ENCODE results near the gene UNC45A.
A peak's percentile ranks its signal among the peaks of the same experiment; 100 is the strongest.

Gene UNC45A

DNA sequence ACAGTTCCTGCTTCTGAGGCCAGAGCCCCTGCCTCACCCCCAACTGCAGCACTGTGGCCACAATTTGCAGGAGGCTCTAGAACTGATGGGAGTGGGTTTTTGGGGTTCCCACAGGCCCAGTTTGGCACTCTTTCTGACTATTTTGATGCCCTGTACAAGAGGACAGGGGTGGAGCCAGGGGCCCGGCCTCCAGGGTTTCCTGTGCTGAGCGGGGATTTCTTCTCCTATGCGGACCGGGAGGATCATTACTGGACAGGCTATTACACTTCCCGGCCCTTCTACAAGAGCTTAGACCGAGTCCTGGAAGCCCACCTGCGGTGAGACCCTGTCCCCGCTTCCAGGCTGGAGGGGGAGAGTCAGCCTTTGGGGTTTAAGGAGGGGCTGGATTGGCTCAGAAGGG is 25.1 kb upstream of the UNC45A start:
- Mint-ChIP-seq H3K4me1 (peaks cover 0 to 8% of the 10 kb centered on the region in 2 donors), H3K9me3 (no peaks in the 10 kb centered on the region), H3K4me3 (no peak overlapping the region), H3K27ac (no peak overlapping the region), H3K27me3 (no peaks in the 10 kb centered on the region), H3K36me3 (peaks cover 69 to 73% of the 10 kb centered on the region in 2 donors)
- ATAC-seq (replicated peaks) (no peak), DNase-seq (no peak)

- Mint-ChIP-seq H3K4me1 (peaks cover 6 to 10% of the 10 kb centered on the region in 2 donors), H3K9me3 (no peaks in the 10 kb centered on the region), H3K4me3 (no peak overlapping the region), H3K27ac (no peak overlapping the region), H3K36me3 (peaks cover 67 to 73% of the 10 kb centered on the region in 2 donors), H3K27me3 (no peaks in the 10 kb centered on the region)
- DNase-seq (no peak), ATAC-seq (replicated peaks) (no peak)
Observed at GRCh38 chr15:90910441-90911301, 24.4 kb upstream of the UNC45A start.

GRCh38 chr15:90911302-90911623 is 23.8 kb upstream of the UNC45A start:
- Mint-ChIP-seq H3K4me3 (no peak overlapping the region), H3K27ac (no peak overlapping the region), H3K9me3 (no peaks in the 10 kb centered on the region), H3K27me3 (no peaks in the 10 kb centered on the region), H3K4me1 (peaks cover 11 to 12% of the 10 kb centered on the region in 2 donors), H3K36me3 (peaks cover 64 to 73% of the 10 kb centered on the region in 2 donors)
- DNase-seq, result no peak
- no peak for ATAC-seq (replicated peaks)

GRCh38 chr15:90911906-90912769 is 22.9 kb upstream of the UNC45A start:
- ATAC-seq (replicated peaks), result no peak
- Mint-ChIP-seq H3K9me3 (no peaks in the 10 kb centered on the region), H3K27ac (no peak overlapping the region), H3K36me3 (peaks cover 65 to 75% of the 10 kb centered on the region in 2 donors), H3K4me3 (no peak overlapping the region), H3K4me1 (peaks cover 11 to 12% of the 10 kb centered on the region in 2 donors), H3K27me3 (no peaks in the 10 kb centered on the region)
- no peak for DNase-seq

DNA sequence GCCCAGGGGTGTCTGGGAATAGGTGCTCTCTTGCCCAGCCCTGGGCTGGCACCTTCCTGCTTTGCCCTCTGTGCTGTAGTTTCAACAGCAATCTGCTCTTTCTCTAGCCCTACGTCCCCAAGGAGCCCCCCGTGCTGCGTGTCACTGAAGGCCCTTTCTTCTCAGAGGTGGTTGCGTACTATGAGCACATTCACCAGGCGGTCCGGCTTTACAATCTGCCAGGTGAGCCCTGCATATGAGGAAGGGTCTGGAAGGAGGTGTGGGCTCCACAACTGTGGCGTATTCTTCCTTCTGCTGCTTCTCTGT is 22.4 kb upstream of the UNC45A start:
- DNase-seq (no peak), ATAC-seq (replicated peaks) (no peak)
- H3K27ac Mint-ChIP-seq, result peak overlapping the region; percentile 31
- H3K9me3 Mint-ChIP-seq, result no peaks in the 10 kb centered on the region
- H3K4me3 Mint-ChIP-seq, result no peak overlapping the region
- no peaks in the 10 kb centered on the region for H3K27me3 Mint-ChIP-seq
- H3K4me1 Mint-ChIP-seq, result peaks cover 11 to 12% of the 10 kb centered on the region in 2 donors
- peaks cover 63 to 76% of the 10 kb centered on the region in 2 donors for H3K36me3 Mint-ChIP-seq

DNA sequence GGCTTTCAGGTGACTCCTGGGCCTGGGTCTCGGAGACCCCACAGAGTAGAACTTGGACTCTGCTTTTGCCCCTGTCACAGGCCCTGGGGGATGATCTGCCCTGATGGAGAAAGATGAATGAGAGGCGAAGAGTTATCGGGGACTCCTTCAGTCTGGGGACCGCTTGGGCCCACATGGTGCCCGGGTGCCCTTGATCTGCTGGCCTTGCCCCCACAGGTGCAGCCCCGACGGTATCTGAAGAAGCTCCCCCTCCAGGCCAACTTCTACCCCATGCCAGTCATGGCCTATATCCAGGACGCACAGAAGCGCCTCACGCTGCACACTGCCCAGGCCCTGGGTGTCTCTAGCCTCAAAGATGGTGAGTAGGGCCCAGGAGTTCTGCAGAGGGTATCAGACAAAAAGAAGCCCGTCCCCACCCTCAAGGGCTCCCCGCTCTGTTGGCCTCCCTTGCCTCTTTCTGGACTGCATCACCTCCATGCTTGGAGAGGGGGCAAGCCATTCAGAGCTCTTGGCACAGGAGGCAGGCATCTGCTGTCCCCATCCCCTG is 21.6 kb upstream of the UNC45A start:
- H3K36me3 Mint-ChIP-seq, result peaks cover 66 to 80% of the 10 kb centered on the region in 2 donors
- H3K4me3 Mint-ChIP-seq, result no peak overlapping the region
- H3K9me3 Mint-ChIP-seq, result no peaks in the 10 kb centered on the region
- H3K27ac Mint-ChIP-seq, result no peak overlapping the region
- DNase-seq (no peak), ATAC-seq (replicated peaks) (no peak)
- no peaks in the 10 kb centered on the region for H3K27me3 Mint-ChIP-seq
- H3K4me1 Mint-ChIP-seq, result peaks cover 11 to 12% of the 10 kb centered on the region in 2 donors

DNA sequence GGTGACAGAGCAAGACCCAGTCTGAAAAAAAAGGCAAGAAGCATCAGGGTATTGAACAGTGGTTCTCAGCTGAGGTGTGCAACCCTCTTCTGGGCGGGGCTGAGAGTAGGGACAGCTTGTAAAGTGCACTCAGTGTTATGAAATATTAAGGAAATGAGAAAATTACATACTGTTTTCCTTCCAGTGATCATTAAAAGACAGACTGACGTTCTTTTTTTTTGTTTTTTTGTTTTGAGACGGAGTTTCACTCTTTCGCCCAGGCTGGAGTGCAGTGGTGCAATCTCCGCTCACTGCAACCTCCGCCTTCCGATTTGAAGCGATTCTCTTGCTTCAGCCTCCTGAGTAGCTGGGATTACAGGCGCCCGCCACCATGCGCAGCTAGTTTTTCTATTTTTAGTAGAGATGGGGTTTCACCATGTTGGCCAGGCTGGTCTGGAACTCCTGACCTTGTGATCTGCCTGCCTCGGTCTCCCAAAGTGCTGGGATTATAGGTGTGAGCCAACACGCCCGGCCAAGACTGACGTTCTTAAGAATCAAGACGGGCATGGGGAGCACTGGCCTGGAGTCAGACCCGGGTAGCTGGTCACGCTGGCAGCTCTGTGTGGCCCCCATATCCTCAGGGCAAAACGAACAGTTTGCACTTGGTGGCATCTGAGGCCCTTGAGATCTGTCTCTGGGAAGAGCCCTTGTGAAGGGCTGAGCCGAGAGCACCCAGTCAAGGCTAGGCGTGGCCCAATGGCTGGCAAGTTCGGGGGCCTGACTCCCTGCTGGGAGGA is 20.6 kb upstream of the UNC45A start:
- Mint-ChIP-seq H3K27ac (no peak overlapping the region), H3K27me3 (no peaks in the 10 kb centered on the region), H3K4me3 (no peak overlapping the region), H3K4me1 (peaks cover 11 to 12% of the 10 kb centered on the region in 2 donors), H3K9me3 (no peaks in the 10 kb centered on the region), H3K36me3 (peaks cover 66 to 81% of the 10 kb centered on the region in 2 donors)
- ATAC-seq (replicated peaks) (no peak), DNase-seq (no peak)

DNA sequence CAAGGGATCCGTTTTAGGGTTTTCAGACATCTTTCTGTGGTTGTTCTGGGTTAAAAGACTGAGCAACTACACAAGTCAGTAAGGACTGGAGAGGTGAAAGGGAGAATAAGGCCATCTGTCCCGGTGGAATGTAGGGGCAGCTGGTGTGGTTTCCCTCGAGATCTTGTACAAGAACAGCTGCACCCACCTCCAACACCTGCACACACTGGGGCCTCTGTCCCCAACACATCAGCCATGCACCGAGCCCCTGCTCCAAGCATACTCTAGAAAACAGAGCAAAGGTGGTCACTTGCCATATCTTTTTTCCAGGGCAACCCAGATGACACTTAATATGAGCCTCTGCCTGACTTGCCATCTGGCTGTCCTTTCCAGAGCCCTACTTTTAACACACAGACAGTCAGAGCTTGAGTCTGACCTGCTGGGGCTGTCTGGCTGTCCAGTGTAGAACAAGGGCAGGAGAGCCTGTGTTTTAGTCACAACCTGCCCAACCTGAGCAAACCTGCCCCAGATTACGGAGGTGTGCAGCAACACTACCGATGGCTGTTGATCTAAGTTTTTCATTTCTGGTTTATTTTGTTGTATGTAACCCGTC is 19.8 kb upstream of the UNC45A start:
- Mint-ChIP-seq H3K4me3 (no peak overlapping the region), H3K27ac (peak overlapping the region; percentile 75), H3K4me1 (peaks cover 11 to 12% of the 10 kb centered on the region in 2 donors), H3K36me3 (peaks cover 65 to 81% of the 10 kb centered on the region in 2 donors), H3K9me3 (no peaks in the 10 kb centered on the region), H3K27me3 (no peaks in the 10 kb centered on the region)
- no peak for DNase-seq
- peak; percentile 16 to 20 for ATAC-seq (replicated peaks)

DNA sequence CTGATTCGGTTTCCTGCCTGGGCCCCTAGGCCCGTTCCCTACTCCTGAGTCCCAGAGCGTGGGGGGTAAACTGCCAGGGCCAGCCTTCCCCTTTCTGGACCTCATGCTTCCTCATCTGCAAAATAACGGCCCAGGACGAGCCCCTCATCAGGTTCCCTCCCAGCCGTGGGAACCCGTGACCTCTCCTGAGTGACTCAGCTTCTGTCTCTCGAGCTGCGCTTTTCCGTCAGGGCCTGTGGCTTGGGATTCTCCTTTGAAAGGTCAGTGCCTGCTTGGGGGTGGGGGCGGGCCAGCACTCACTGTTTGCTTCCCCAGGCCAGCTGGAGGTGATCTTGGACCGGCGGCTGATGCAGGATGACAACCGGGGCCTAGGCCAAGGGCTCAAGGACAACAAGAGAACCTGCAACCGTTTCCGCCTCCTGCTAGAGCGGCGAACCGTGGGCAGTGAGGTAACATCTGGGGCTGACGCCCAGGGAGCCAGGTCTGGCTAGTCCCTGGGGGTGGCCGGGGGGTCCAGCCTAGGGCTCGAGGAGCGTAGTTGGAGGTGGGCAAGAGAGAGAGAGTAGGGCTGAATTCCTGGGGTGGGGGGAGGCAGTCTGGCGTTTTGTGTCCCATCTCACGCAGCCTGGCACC is 19.2 kb upstream of the UNC45A start:
- Mint-ChIP-seq H3K4me1 (peaks cover 11 to 12% of the 10 kb centered on the region in 2 donors), H3K27me3 (no peaks in the 10 kb centered on the region), H3K4me3 (peak overlapping the region in 1 of 2 donors; percentile 17), H3K36me3 (peaks cover 58 to 78% of the 10 kb centered on the region in 2 donors), H3K9me3 (no peaks in the 10 kb centered on the region), H3K27ac (peak overlapping the region; percentile 75)
- DNase-seq (no peak), ATAC-seq (replicated peaks) (peak; percentile 48 to 63)

DNA sequence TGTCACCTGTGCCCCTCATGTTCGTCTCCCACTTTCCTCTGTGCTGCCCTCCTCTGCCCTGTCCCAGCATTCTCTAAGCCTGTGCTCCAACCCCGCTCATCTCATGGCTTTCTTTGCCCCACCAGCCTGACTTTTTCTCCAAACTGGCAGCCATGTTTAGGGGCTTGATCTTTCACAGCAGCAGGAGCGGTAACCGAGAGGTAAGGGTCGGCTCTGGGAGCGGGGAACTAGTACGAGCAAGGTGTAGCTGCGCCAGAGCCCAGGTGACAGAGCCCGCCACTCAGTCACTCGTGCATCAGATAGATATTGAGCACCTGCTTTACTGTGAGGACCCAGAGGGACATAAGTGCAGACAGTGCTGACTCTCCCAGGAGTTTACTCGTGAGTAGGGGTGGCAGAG is 18.6 kb upstream of the UNC45A start:
- Mint-ChIP-seq H3K27ac (peak overlapping the region; percentile 77), H3K4me3 (no peak overlapping the region), H3K36me3 (peaks cover 60 to 81% of the 10 kb centered on the region in 2 donors), H3K9me3 (no peaks in the 10 kb centered on the region), H3K4me1 (peaks cover 11 to 12% of the 10 kb centered on the region in 2 donors), H3K27me3 (no peaks in the 10 kb centered on the region)
- ATAC-seq (replicated peaks) (no peak), DNase-seq (no peak)

- Mint-ChIP-seq H3K4me1 (peaks cover 11 to 12% of the 10 kb centered on the region in 2 donors), H3K9me3 (no peaks in the 10 kb centered on the region), H3K27me3 (no peaks in the 10 kb centered on the region), H3K27ac (no peak overlapping the region), H3K4me3 (no peak overlapping the region), H3K36me3 (peaks cover 56 to 86% of the 10 kb centered on the region in 2 donors)
- ATAC-seq (replicated peaks), result no peak
- no peak for DNase-seq
Observed at GRCh38 chr15:90917569-90917968, 17.5 kb upstream of the UNC45A start.

DNA sequence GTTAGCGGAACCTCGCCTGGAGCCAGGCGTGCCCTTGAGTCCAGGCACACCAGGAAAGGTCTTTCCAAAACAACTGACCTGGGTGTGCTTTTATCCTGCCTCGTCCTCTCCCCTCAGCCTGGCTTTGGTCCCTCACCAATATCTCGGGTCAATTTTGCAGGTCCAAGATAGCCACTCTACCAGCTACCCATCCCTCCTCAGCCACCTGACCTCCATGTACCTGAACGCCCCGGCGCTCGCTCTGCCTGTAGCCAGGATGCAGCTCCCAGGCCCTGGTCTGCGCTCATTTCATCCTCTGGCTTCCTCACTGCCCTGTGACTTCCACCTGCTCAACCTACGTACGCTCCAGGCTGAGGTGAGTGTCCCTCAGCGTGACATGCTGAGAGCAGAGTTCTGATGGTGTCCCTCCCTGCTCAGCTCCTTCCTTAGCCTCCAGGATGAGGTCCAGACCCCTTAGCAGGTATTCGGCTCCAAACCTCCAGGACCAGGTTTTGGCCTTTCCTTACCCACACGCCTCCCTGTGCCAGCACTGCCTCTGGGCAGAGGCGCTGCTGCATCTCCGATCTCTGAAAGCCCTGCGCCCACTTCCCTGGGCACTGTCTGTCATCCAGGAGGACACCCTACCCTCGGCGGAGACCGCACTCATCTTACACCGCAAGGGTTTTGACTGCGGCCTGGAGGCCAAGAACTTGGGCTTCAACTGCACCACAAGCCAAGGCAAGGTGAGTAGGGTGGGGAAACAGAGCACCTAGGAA is 16.9 kb upstream of the UNC45A start:
- Mint-ChIP-seq H3K27ac (no peak overlapping the region), H3K36me3 (peaks cover 50 to 79% of the 10 kb centered on the region in 2 donors), H3K9me3 (no peaks in the 10 kb centered on the region), H3K4me1 (peaks cover 12 to 18% of the 10 kb centered on the region in 2 donors), H3K4me3 (no peak overlapping the region), H3K27me3 (no peaks in the 10 kb centered on the region)
- DNase-seq, result no peak
- no peak for ATAC-seq (replicated peaks)

- Mint-ChIP-seq H3K36me3 (peaks cover 44 to 73% of the 10 kb centered on the region in 2 donors), H3K27ac (no peak overlapping the region), H3K4me1 (peaks cover 12 to 23% of the 10 kb centered on the region in 2 donors), H3K9me3 (no peaks in the 10 kb centered on the region), H3K27me3 (no peaks in the 10 kb centered on the region), H3K4me3 (no peak overlapping the region)
- DNase-seq (no peak), ATAC-seq (replicated peaks) (no peak)
Observed at GRCh38 chr15:90918835-90919234, 16.2 kb upstream of the UNC45A start.

All from stimulated activated naive B cell treated with anti-CD40 and anti-IgM and Interleukin-4, amounts not matched to agents 10 μg/mL and 1 μg/mL and 100 μg/mL, for 72 hours (primary cell).